ENCODE results near the gene N4BP2.

Gene N4BP2

DNA sequence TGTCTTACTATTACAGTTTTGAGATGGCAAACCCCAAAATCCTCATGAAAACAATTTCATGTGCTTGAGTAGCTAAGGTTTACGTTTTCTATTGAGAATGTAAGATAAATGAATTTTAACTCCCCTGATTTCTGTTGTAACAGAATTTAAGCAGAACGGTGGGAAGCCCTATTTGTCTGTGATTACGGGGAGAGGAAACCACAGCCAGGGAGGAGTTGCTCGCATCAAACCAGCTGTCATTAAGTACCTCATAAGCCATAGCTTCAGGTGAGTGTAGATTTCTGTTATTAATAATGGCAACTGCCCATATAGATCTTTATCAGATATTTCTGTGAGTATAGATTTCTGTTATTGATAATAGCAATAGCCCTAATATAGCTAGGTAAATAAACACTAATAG is 96.0 kb downstream of the N4BP2 start:
- no peak overlapping the region for H3K4me3 ChIP-seq (ENCODE audit: low read length in 2 of 2)
- H3K27me3 ChIP-seq (ENCODE audit: control insufficient read depth in 1 of 2, insufficient read depth in 2 of 2, low read length in 2 of 2), result no peaks in the 10 kb centered on the region
- H3K9me3 ChIP-seq (ENCODE audit: control insufficient read depth in 2 of 2, low read length in 2 of 2), result no peaks in the 10 kb centered on the region
- H3K4me1 ChIP-seq (ENCODE audit: control insufficient read depth, insufficient read depth, low read length), result no peaks in the 10 kb centered on the region
- no peak overlapping the region for H3K27ac ChIP-seq (ENCODE audit: low read length)
- no peaks in the 10 kb centered on the region for H3K36me3 ChIP-seq (ENCODE audit: control insufficient read depth in 2 of 2, insufficient read depth in 2 of 2, low read length in 2 of 2)
- H3K9ac ChIP-seq (ENCODE audit: low read length in 2 of 2), result no peak overlapping the region

- H3K9me3 ChIP-seq (ENCODE audit: control insufficient read depth in 2 of 2, low read length in 2 of 2), result no peaks in the 10 kb centered on the region
Observed at GRCh38 chr4:40157436-40157835, 100.8 kb downstream of the N4BP2 start.

DNA sequence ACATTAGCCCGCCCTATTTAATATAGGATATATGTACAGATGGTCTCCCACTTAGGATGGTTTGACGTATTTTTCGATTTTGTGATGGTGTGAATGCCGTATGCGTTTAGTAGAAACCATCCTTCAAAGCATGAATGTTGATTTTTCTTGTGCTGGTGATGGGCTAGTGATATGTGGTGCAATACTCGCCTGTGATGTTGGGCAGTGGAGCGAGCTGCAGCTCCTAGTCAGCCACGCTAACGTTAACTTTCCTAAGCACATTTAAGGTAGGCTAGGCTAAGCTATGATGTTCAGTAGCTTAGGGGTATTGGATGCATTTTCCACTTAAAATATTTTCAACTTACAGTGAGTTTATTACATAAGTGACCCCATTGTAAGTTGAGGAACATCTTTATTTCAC is 103.6 kb downstream of the N4BP2 start:
- Histone ChIP-seq H3K9me3 (ENCODE audit: control insufficient read depth in 2 of 2, low read length in 2 of 2) (no peaks in the 10 kb centered on the region), H3K9ac (ENCODE audit: low read length in 2 of 2) (no peak overlapping the region)

More at GRCh38 chr4:40157436-40157835, 100.8 kb downstream of the N4BP2 start:
- Histone ChIP-seq H3K36me3 (ENCODE audit: control insufficient read depth in 2 of 2, insufficient read depth in 2 of 2, low read length in 2 of 2) (no peaks in the 10 kb centered on the region), H3K27me3 (ENCODE audit: control insufficient read depth in 1 of 2, insufficient read depth in 2 of 2, low read length in 2 of 2) (no peaks in the 10 kb centered on the region), H3K27ac (ENCODE audit: low read length) (no peak overlapping the region), H3K4me3 (ENCODE audit: low read length in 2 of 2) (no peak overlapping the region), H3K9ac (ENCODE audit: low read length in 2 of 2) (no peak overlapping the region), H3K4me1 (ENCODE audit: control insufficient read depth, insufficient read depth, low read length) (no peaks in the 10 kb centered on the region)

GRCh38 chr4:40164459-40164858 is 107.8 kb downstream of the N4BP2 start:
- no peaks in the 10 kb centered on the region for H3K9me3 ChIP-seq (ENCODE audit: control insufficient read depth in 2 of 2, low read length in 2 of 2)
- no peaks in the 10 kb centered on the region for H3K27me3 ChIP-seq (ENCODE audit: control insufficient read depth in 1 of 2, insufficient read depth in 2 of 2, low read length in 2 of 2)
- H3K9ac ChIP-seq (ENCODE audit: low read length in 2 of 2), result no peak overlapping the region
- H3K27ac ChIP-seq (ENCODE audit: low read length), result no peak overlapping the region
- no peaks in the 10 kb centered on the region for H3K4me1 ChIP-seq (ENCODE audit: control insufficient read depth, insufficient read depth, low read length)
- H3K36me3 ChIP-seq (ENCODE audit: control insufficient read depth in 2 of 2, insufficient read depth in 2 of 2, low read length in 2 of 2), result no peaks in the 10 kb centered on the region
- H3K4me3 ChIP-seq (ENCODE audit: low read length in 2 of 2), result no peak overlapping the region

More for the DNA sequence above, 103.6 kb downstream of the N4BP2 start:
- no peaks in the 10 kb centered on the region for H3K36me3 ChIP-seq (ENCODE audit: control insufficient read depth in 2 of 2, insufficient read depth in 2 of 2, low read length in 2 of 2)
- no peaks in the 10 kb centered on the region for H3K27me3 ChIP-seq (ENCODE audit: control insufficient read depth in 1 of 2, insufficient read depth in 2 of 2, low read length in 2 of 2)
- H3K4me3 ChIP-seq (ENCODE audit: low read length in 2 of 2), result no peak overlapping the region
- H3K4me1 ChIP-seq (ENCODE audit: control insufficient read depth, insufficient read depth, low read length), result no peaks in the 10 kb centered on the region
- no peak overlapping the region for H3K27ac ChIP-seq (ENCODE audit: low read length)

DNA sequence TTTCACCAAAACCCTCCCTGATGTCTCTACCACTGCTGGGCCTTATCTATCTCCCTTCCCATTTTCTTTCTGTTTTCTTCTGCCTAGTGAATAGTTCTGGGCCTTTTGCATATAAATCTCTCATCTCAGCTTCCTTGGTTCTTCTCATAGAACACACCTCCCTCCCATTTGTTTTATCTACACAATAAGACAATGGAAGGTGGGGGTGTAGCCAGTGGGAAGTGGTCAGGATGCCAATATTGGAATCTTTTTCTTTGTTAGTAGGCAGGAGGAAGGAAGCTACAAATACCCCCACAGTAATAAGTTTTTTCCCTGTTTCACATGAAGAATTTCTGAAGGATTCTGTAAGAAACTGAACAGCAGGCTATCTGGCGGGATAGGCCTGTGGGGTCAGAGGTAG is 109.3 kb downstream of the N4BP2 start:
- Histone ChIP-seq H3K27me3 (ENCODE audit: control insufficient read depth in 1 of 2, insufficient read depth in 2 of 2, low read length in 2 of 2) (no peaks in the 10 kb centered on the region), H3K9ac (ENCODE audit: low read length in 2 of 2) (no peak overlapping the region), H3K27ac (ENCODE audit: low read length) (no peak overlapping the region), H3K4me3 (ENCODE audit: low read length in 2 of 2) (no peak overlapping the region), H3K36me3 (ENCODE audit: control insufficient read depth in 2 of 2, insufficient read depth in 2 of 2, low read length in 2 of 2) (no peaks in the 10 kb centered on the region), H3K9me3 (ENCODE audit: control insufficient read depth in 2 of 2, low read length in 2 of 2) (no peaks in the 10 kb centered on the region), H3K4me1 (ENCODE audit: control insufficient read depth, insufficient read depth, low read length) (no peaks in the 10 kb centered on the region)

DNA sequence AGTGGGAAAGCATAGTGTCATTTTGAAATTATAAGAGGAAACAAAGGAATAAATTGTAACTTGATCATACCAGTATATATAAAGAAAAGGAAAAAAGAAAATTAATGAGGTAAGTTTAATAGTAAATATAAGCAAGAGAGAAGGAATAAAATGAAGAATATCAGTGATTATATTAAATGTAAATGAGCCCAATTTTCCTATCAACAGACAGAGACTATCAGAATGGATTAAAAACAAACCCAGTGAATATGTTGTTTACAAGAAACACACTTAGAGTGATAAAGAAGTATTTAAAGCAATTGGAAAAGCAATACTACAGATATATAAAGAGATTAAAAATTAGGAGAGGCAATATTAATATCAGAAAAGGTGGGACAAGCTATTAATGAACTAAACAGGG is 111.4 kb downstream of the N4BP2 start:
- Histone ChIP-seq H3K4me3 (ENCODE audit: low read length in 2 of 2) (no peak overlapping the region), H3K4me1 (ENCODE audit: control insufficient read depth, insufficient read depth, low read length) (no peaks in the 10 kb centered on the region), H3K27me3 (ENCODE audit: control insufficient read depth in 1 of 2, insufficient read depth in 2 of 2, low read length in 2 of 2) (no peaks in the 10 kb centered on the region), H3K9ac (ENCODE audit: low read length in 2 of 2) (no peak overlapping the region), H3K27ac (ENCODE audit: low read length) (no peak overlapping the region), H3K36me3 (ENCODE audit: control insufficient read depth in 2 of 2, insufficient read depth in 2 of 2, low read length in 2 of 2) (no peaks in the 10 kb centered on the region), H3K9me3 (ENCODE audit: control insufficient read depth in 2 of 2, low read length in 2 of 2) (no peaks in the 10 kb centered on the region)

DNA sequence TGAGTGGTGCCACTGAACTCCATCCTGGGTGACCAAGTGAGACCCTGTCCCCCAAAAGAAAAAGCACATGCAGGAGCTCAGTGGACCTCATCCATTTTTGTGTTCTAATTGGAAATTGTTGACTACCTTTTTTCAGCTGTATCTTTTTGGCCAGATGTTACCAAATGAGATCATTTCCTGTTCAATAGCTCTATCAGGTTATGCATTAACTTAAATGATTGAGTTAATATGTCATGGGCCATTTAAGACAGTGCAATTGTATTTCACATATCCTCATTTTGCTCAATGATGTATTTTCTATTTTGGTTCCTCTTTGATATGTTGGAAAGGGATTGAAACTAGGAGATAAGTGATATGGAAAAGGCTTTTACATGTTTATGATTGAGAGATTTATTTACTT is 113.9 kb downstream of the N4BP2 start:
- H3K27me3 ChIP-seq (ENCODE audit: control insufficient read depth in 1 of 2, insufficient read depth in 2 of 2, low read length in 2 of 2), result no peaks in the 10 kb centered on the region
- H3K4me1 ChIP-seq (ENCODE audit: control insufficient read depth, insufficient read depth, low read length), result no peaks in the 10 kb centered on the region
- no peaks in the 10 kb centered on the region for H3K36me3 ChIP-seq (ENCODE audit: control insufficient read depth in 2 of 2, insufficient read depth in 2 of 2, low read length in 2 of 2)
- no peak overlapping the region for H3K9ac ChIP-seq (ENCODE audit: low read length in 2 of 2)
- no peaks in the 10 kb centered on the region for H3K9me3 ChIP-seq (ENCODE audit: control insufficient read depth in 2 of 2, low read length in 2 of 2)
- no peak overlapping the region for H3K4me3 ChIP-seq (ENCODE audit: low read length in 2 of 2)
- no peak overlapping the region for H3K27ac ChIP-seq (ENCODE audit: low read length)

GRCh38 chr4:40173470-40173875 is 116.8 kb downstream of the N4BP2 start:
- H3K27ac ChIP-seq (ENCODE audit: low read length), result no peak overlapping the region
- H3K36me3 ChIP-seq (ENCODE audit: control insufficient read depth in 2 of 2, insufficient read depth in 2 of 2, low read length in 2 of 2), result no peaks in the 10 kb centered on the region
- no peaks in the 10 kb centered on the region for H3K9me3 ChIP-seq (ENCODE audit: control insufficient read depth in 2 of 2, low read length in 2 of 2)
- H3K9ac ChIP-seq (ENCODE audit: low read length in 2 of 2), result no peak overlapping the region
- H3K4me3 ChIP-seq (ENCODE audit: low read length in 2 of 2), result no peak overlapping the region
- H3K27me3 ChIP-seq (ENCODE audit: control insufficient read depth in 1 of 2, insufficient read depth in 2 of 2, low read length in 2 of 2), result peaks cover 0 to 4% of the 10 kb centered on the region in 2 donors
- no peaks in the 10 kb centered on the region for H3K4me1 ChIP-seq (ENCODE audit: control insufficient read depth, insufficient read depth, low read length)

- Histone ChIP-seq H3K27me3 (ENCODE audit: control insufficient read depth in 1 of 2, insufficient read depth in 2 of 2, low read length in 2 of 2) (peaks cover 0 to 4% of the 10 kb centered on the region in 2 donors), H3K27ac (ENCODE audit: low read length) (no peak overlapping the region), H3K4me1 (ENCODE audit: control insufficient read depth, insufficient read depth, low read length) (no peaks in the 10 kb centered on the region), H3K4me3 (ENCODE audit: low read length in 2 of 2) (no peak overlapping the region), H3K36me3 (ENCODE audit: control insufficient read depth in 2 of 2, insufficient read depth in 2 of 2, low read length in 2 of 2) (no peaks in the 10 kb centered on the region), H3K9me3 (ENCODE audit: control insufficient read depth in 2 of 2, low read length in 2 of 2) (no peaks in the 10 kb centered on the region), H3K9ac (ENCODE audit: low read length in 2 of 2) (no peak overlapping the region)
Observed at GRCh38 chr4:40176602-40177001, 120.0 kb downstream of the N4BP2 start.

DNA sequence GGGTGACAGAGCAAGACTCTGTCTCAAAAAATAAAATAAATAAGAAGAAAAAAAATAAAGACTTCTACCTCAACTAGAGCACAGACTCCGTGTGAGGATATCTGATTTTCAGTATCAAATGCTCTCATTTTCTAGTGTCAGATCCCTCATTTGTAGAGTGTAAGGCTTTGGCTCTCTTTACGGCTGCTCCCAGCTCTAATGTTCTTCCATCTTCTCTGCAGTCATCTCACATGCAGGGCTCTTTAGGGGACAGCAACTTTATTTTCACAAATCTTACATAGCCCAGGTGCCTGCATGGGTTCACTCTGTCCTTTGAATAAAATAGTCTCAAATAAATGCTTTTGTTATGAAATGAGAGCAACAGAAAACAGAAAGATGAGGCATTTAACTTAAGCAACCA is 120.9 kb downstream of the N4BP2 start:
- H3K27ac ChIP-seq (ENCODE audit: low read length), result no peak overlapping the region
- no peak overlapping the region for H3K4me3 ChIP-seq (ENCODE audit: low read length in 2 of 2)
- H3K27me3 ChIP-seq (ENCODE audit: control insufficient read depth in 1 of 2, insufficient read depth in 2 of 2, low read length in 2 of 2), result peaks cover 2 to 4% of the 10 kb centered on the region in 2 donors
- H3K9ac ChIP-seq (ENCODE audit: low read length in 2 of 2), result no peak overlapping the region
- H3K4me1 ChIP-seq (ENCODE audit: control insufficient read depth, insufficient read depth, low read length), result no peaks in the 10 kb centered on the region
- H3K36me3 ChIP-seq (ENCODE audit: control insufficient read depth in 2 of 2, insufficient read depth in 2 of 2, low read length in 2 of 2), result no peaks in the 10 kb centered on the region
- H3K9me3 ChIP-seq (ENCODE audit: control insufficient read depth in 2 of 2, low read length in 2 of 2), result no peaks in the 10 kb centered on the region

DNA sequence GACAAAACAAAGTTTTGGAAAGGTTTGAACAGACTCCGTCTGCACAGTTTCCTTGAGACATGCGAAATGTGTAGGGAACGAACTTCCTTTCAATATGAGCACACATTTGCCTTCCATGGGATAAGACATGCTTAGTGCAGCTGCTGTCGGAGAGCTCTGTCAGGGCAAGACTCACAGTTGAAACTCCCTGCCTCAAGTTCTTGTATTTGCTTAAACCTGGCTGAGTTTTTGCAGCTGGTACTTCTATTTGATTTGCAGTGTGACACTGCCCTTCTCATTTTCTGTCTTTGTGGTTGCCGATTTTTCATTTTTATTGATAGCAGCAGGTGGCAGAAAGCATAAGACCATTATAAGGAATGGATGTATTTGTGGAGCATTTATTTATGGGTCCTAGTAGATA is 122.0 kb downstream of the N4BP2 start:
- Histone ChIP-seq H3K27me3 (ENCODE audit: control insufficient read depth in 1 of 2, insufficient read depth in 2 of 2, low read length in 2 of 2) (peaks cover 2 to 4% of the 10 kb centered on the region in 2 donors), H3K27ac (ENCODE audit: low read length) (no peak overlapping the region), H3K4me1 (ENCODE audit: control insufficient read depth, insufficient read depth, low read length) (no peaks in the 10 kb centered on the region), H3K9me3 (ENCODE audit: control insufficient read depth in 2 of 2, low read length in 2 of 2) (no peaks in the 10 kb centered on the region), H3K36me3 (ENCODE audit: control insufficient read depth in 2 of 2, insufficient read depth in 2 of 2, low read length in 2 of 2) (no peaks in the 10 kb centered on the region), H3K4me3 (ENCODE audit: low read length in 2 of 2) (no peak overlapping the region), H3K9ac (ENCODE audit: low read length in 2 of 2) (no peak overlapping the region)
